Activated CD4-positive, CD25-positive, alpha-beta regulatory T cell treated with anti-CD3 and anti-CD28 coated beads, Interleukin-2, amount 50 U/mL, for 24 hours (primary cell): ENCODE data around the gene TMEM183A.

Experiments used
- ATAC-seq, 2 donors: fragments of 150-1000 bp; cut with Tn5 transposase; one replicate each; pipeline ENCODE4 v1.10.0; 2021; ENCODE audit warnings: mild to moderate bottlenecking in 1 of 2, moderate library complexity in 1 of 2

The TMEM183A gene

DNA sequence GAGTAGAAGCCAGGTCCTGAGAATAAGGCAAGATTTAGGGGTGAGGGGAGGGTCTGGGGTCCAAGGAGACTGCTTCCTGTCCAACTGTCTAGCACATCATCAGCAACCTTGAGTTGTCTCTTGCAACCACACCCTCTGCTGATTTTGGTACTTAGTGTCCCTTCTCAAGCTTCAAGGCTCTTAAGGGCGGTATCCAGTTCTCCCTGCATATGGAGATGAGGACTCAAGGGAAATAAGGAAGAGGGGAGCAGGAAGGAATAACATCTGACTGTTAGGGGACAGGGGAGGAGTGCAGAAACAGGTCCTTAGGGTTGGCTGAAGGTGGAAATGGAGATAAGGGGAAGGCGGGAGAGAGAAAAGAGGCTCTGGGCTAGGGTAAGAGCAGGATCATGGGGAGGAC, 66.3 kb downstream of the TMEM183A start:
- no peak for ATAC-seq
